Measurements from ENCODE around the gene TRMT10B. TPM values are rescaled to one million over a fixed set of nuclear protein-coding genes. Genes with fewer than 3 reads are reported as not detected.

Gene TRMT10B
- total and polyA plus RNA-seq, 10 of the 15 experiments (the other 5 are each of a cell fraction or from before 2014, with no cell fraction given) = 3.7 to 11.7 (median 6.8) TPM

DNA sequence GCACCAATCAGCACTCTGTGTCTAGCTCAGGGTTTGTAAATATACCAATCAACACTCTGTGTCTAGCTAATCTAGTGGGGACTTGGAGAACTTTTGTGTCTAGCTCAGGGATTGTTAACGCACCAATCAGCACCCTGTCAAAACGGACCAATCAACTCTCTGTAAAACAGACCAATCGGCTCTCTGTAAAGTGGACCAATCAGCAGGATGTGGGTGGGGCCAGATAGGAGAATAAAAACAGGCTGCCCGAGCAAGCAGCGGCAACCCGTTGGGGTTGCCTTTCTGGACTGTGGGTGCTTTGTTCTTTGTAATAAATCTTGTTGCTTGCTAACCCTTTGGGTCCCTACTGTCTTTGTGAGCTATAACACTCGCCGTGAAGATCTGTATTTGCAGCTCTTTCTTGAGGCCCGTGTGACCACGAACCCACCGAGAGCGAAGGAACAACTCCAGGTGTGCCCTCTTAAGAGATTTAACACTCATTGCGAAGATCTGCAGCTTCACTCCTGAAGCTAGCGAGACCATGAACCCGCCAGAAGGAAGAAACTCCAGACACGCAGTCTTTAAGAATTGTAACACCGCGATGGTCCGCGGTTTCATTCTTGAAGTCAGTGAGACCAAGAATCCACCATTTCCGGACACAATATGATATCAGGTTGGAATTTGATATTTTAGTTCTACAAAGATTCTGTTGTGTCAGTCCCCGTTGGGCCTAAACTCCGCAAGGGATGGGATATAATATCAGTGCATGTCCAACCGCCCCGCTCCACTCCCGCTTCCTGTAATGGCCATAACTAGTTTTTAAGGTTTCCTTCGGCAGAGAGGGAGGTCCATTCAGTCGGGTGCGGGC lies 740 bp upstream of the TRMT10B start:
- H4K20me1 ChIP-seq (ENCODE audit: control insufficient read depth, insufficient read depth) = no peaks in the 10 kb centered on the region
- ChIA-PET CTCF (interaction anchor here (1.5 kb wide), 1 partner anchor 164 kb away, joined by 3 read pairs; no protein-coding TSS in a partner anchor), POLR2A (no interaction called here), SMC1A (ENCODE audit: uncharacterized antibody, unreplicated experiment) (interaction anchor here (0.9 to 1.0 kb wide), 4 partner anchors 15 to 337 kb away, joined by 3 read pairs; no protein-coding TSS in a partner anchor), RAD21 (ENCODE audit: unreplicated experiment) (interaction anchor here (1.3 kb wide), 1 partner anchor 269 kb away, joined by 3 read pairs; no protein-coding TSS in a partner anchor)
- 86% methylated on average over 29 of the region's 29 CpGs for WGBS (ENCODE audit: insufficient coverage, insufficient replicate concordance, low lambda C conversion rate, missing lambda C conversion rate)
- intact Hi-C loops (cut with micrococcal nuclease; ENCODE audit: unreplicated experiment) (loop anchor here (1.0 kb wide), 1 partner anchor 151 kb away; the partner anchor contains the start of gene SLC25A51), in situ Hi-C loops (cut with MboI) (no loop called here)
- TF ChIP-seq STAT1 (conservative IDR thresholded peaks at IDR 0.05) = no peak
- TF ChIP-seq RUNX3 (IDR thresholded peaks at IDR 0.05; ENCODE audit: low read length) = no peak
- TF ChIP-seq NFYB (IDR thresholded peaks at IDR 0.05; ENCODE audit: insufficient read depth, low read depth, low read length) = peak; percentile 71; the same call in 1 of the 2 replicates
- no peak for TF ChIP-seq RELA (IDR thresholded peaks at IDR 0.05; ENCODE audit: borderline replicate concordance, partially characterized antibody)
- TF ChIP-seq MLLT1 (IDR thresholded peaks at IDR 0.05) = peak; percentile 66; the same call in 1 of the 2 replicates
- no peak for TF ChIP-seq SUZ12 (IDR thresholded peaks at IDR 0.05; ENCODE audit: unreplicated experiment)
- no peaks in the 10 kb centered on the region; a peak in 1 of 4 replicates for H3K27me3 ChIP-seq (replicated peaks in 1 of 2; ENCODE audit: control insufficient read depth in 2 of 2, insufficient read depth in 2 of 2, low read length in 1 of 2)
- DNase-seq (ENCODE audit: low read depth, low spot score) (no peak), FAIRE-seq (no peak), ATAC-seq (no peak)
- no peak overlapping the region; the same call in 1 of the 2 replicates for H3K9ac ChIP-seq (ENCODE audit: control insufficient read depth, insufficient read depth, low read length)
- peaks cover 10% of the 10 kb centered on the region for H3K79me2 ChIP-seq (ENCODE audit: control insufficient read depth, insufficient read depth, low read length)
- no peak overlapping the region for H3K27ac ChIP-seq (ENCODE audit: control insufficient read depth, insufficient read depth)
- peaks cover 4% of the 10 kb centered on the region; the same call in 1 of the 2 replicates for H3K4me1 ChIP-seq (ENCODE audit: control insufficient read depth, insufficient read depth, low read length)
- BruUV-seq (replicated peaks) = no TSS peak
- H3K4me3 ChIP-seq = peak overlapping the region; percentile 92
- H2AFZ ChIP-seq (ENCODE audit: control insufficient read depth, low read depth, low read length) = peak overlapping the region; percentile 98
- no peaks in the 10 kb centered on the region for H3K36me3 ChIP-seq (ENCODE audit: control insufficient read depth in 2 of 2, insufficient read depth in 2 of 2, low read length in 1 of 2)
- H3K4me2 ChIP-seq (ENCODE audit: control insufficient read depth, insufficient read depth) = peak overlapping the region; percentile 89
- no peaks in the 10 kb centered on the region for H3K9me3 ChIP-seq (replicated peaks; ENCODE audit: control insufficient read depth, insufficient read depth, low read length)
